ENCODE measurements around the gene CLDN34.

The CLDN34 gene

GRCh38 chrX:10017872-10018271, 50.7 kb downstream of the CLDN34 start:
- no peak for DNase-seq
